ENCODE data around the gene POLR1E.

- TF ChIP-seq CTCF (IDR thresholded peaks at IDR 0.05; ENCODE audit: low read depth, low read length, missing input control) = no peak
- no peak for TF ChIP-seq TAF1 (conservative IDR thresholded peaks at IDR 0.05)
- no peak for TF ChIP-seq ATF3 (IDR thresholded peaks at IDR 0.05)
- no peak for TF ChIP-seq EGR1 (IDR thresholded peaks at IDR 0.05; ENCODE audit: low read depth in 2 of 2)
- no peak for TF ChIP-seq SP1 (IDR thresholded peaks at IDR 0.05)
- TF ChIP-seq REST (IDR thresholded peaks at IDR 0.05) = no peak
- TF ChIP-seq RAD21 (IDR thresholded peaks at IDR 0.05) = no peak
- TF ChIP-seq NR2F2 (IDR thresholded peaks at IDR 0.05) = no peak
- TF ChIP-seq YY1 (IDR thresholded peaks at IDR 0.05) = no peak
- TF ChIP-seq MAX (IDR thresholded peaks at IDR 0.05) = no peak
Measured at GRCh38 chr9:37468620-37469019, 17.1 kb upstream of the POLR1E start.
